HepG2 (cell line): ENCODE measurements around the gene RNF6. TPM values are rescaled to one million over a fixed set of nuclear protein-coding genes. Genes with fewer than 3 reads are reported as not detected.

ENCODE experiments used
- ATF6 ChIP-seq: sonication (generic); formaldehyde crosslinking; conservative IDR thresholded peaks from 2 replicates; pipeline ENCODE4 v1.4.0; 2020; ENCODE audit warnings: missing genetic modification reagents
- CEBPG ChIP-seq: IDR thresholded peaks from 2 replicates; pipeline ENCODE4 v1.6.1; 2016
- CSRNP2 ChIP-seq: sonication (generic); formaldehyde crosslinking; conservative IDR thresholded peaks from 2 replicates; pipeline ENCODE4 v1.8.0; 2022; ENCODE audit warnings: low read depth, missing genetic modification reagents
- GPN1 ChIP-seq: sonication (generic); formaldehyde crosslinking; IDR thresholded peaks from 2 replicates; pipeline ENCODE4 v1.5.1; 2020; ENCODE audit warnings: missing genetic modification reagents, borderline replicate concordance
- HDAC1 ChIP-seq: sonication (generic); formaldehyde crosslinking; IDR thresholded peaks from 2 replicates; pipeline ENCODE4 v1.5.1; 2020; ENCODE audit warnings: mild to moderate bottlenecking, missing genetic modification reagents
- HNRNPH1 ChIP-seq: fragments of 200-400 bp; formaldehyde crosslinking; optimal IDR thresholded peaks from 2 replicates; pipeline ENCODE3; 2017; ENCODE audit warnings: mild to moderate bottlenecking, low read depth, low read length
- MED8 ChIP-seq: sonication (generic); formaldehyde crosslinking; IDR thresholded peaks from 2 replicates; pipeline ENCODE4 v1.8.1; 2023; ENCODE audit warnings: mild to moderate bottlenecking, missing genetic modification reagents; ENCODE audit not compliant: insufficient replicate concordance
- MLXIP ChIP-seq: sonication (generic); formaldehyde crosslinking; IDR thresholded peaks from 2 replicates; pipeline ENCODE4 v1.9.0; 2021; ENCODE audit warnings: missing genetic modification reagents, borderline replicate concordance
- PITX1 ChIP-seq: sonication (generic); formaldehyde crosslinking; IDR thresholded peaks from 2 replicates; pipeline ENCODE4 v1.5.1; 2020; ENCODE audit warnings: mild to moderate bottlenecking, missing genetic modification reagents
- POGZ ChIP-seq: sonication (generic); formaldehyde crosslinking; IDR thresholded peaks from 2 replicates; pipeline ENCODE4 v1.4.0; 2020; ENCODE audit warnings: mild to moderate bottlenecking, missing genetic modification reagents
- ZBED4 ChIP-seq: sonication (generic); formaldehyde crosslinking; IDR thresholded peaks from 2 replicates; pipeline ENCODE4 v1.4.0; 2020; ENCODE audit warnings: missing genetic modification reagents, borderline replicate concordance
- ZBTB1 ChIP-seq: sonication (generic); formaldehyde crosslinking; IDR thresholded peaks from 2 replicates; pipeline ENCODE4 v1.4.0; 2020; ENCODE audit warnings: missing genetic modification reagents, borderline replicate concordance
- ZKSCAN8 ChIP-seq: IDR thresholded peaks from 2 replicates; pipeline ENCODE4 v1.6.1; 2016; ENCODE audit warnings: borderline replicate concordance, missing genetic modification reagents, missing compliant biosample characterization
- ZNF101 ChIP-seq: sonication (generic); formaldehyde crosslinking; IDR thresholded peaks from 2 replicates; pipeline ENCODE4 v1.4.0; 2020; ENCODE audit warnings: mild to moderate bottlenecking, low read depth, missing genetic modification reagents, borderline replicate concordance
- ZNF235 ChIP-seq: sonication (generic); formaldehyde crosslinking; IDR thresholded peaks from 2 replicates; pipeline ENCODE4 v1.8.1; 2023; ENCODE audit warnings: mild to moderate bottlenecking, missing genetic modification reagents, borderline replicate concordance
- ZNF484 ChIP-seq: sonication (generic); formaldehyde crosslinking; IDR thresholded peaks from 2 replicates; pipeline ENCODE4 v1.5.1; 2020; ENCODE audit warnings: mild to moderate bottlenecking, low read depth, missing genetic modification reagents, borderline replicate concordance
- ZNF615 ChIP-seq: sonication (generic); formaldehyde crosslinking; IDR thresholded peaks from 2 replicates; pipeline ENCODE4 v1.5.0; 2020; ENCODE audit warnings: mild to moderate bottlenecking, missing genetic modification reagents, borderline replicate concordance
- polyA plus RNA-seq, 8 experiments: library from polyadenylated mRNA; depleted of rRNA in 3 of 8; stranded (reverse) in 7 of 8; unstranded in 1 of 8; fragments of >200 nt; fragmentation: Illumina TruSeq in 4 of 8; extraction: Trizol in 4 of 8; gene quantifications; 2 replicates each; pipeline versions ENCODE4 v1.2.1 to v1.2.3, GENCODE V29; 2011 to 2016; ENCODE audit warnings: low read depth in 4 of 8, missing spikeins in 1 of 8, mixed read lengths in 1 of 8; ENCODE audit not compliant: insufficient read depth in 1 of 8
- total RNA-seq, 5 experiments: library from RNA; depleted of rRNA; stranded (reverse); fragments of >200 nt; fragmentation: Illumina TruSeq; extraction: Trizol; gene quantifications; 2 replicates each; pipeline ENCODE4 v1.2.3, GENCODE V29; 2016; ENCODE audit warnings: low read depth in 1 of 5

RNF6 gene
- total and polyA plus RNA-seq, 2 of the 13 experiments (the other 11 are each of a cell fraction or from before 2014, with no cell fraction given): 14.6 to 36.8 TPM

GRCh38 chr13:26221721-26222519 is at the start of gene RNF6 (continued):
- TF ChIP-seq HNRNPH1 (no peak), CSRNP2 (CRISPR knock-in tag) (0 out of 2 replicates have a peak, but pooled peaks have one; percentile 41), ZBTB1 (CRISPR knock-in tag) (no peak), HDAC1 (CRISPR knock-in tag) (peak; percentile 73), ZNF101 (no peak), MED8 (CRISPR knock-in tag) (peak; percentile 81), CEBPG (CRISPR knock-in tag) (0 out of 2 replicates have a peak, but pooled peaks have one; percentile 10), ATF6 (CRISPR knock-in tag) (no peak), MLXIP (no peak), PITX1 (CRISPR knock-in tag) (peak; percentile 38), POGZ (peak; percentile 88), GPN1 (no peak), ZBED4 (CRISPR knock-in tag) (peak; percentile 57), ZNF615 (CRISPR knock-in tag) (no peak), ZKSCAN8 (0 out of 2 replicates have a peak, but pooled peaks have one; percentile 56), ZNF235 (CRISPR knock-in tag) (0 out of 2 replicates have a peak, but pooled peaks have one; percentile 90), ZNF484 (CRISPR knock-in tag) (0 out of 2 replicates have a peak, but pooled peaks have one; percentile 27)
